ENCODE measurements around the gene LIMS4. TPM values are rescaled to one million over a fixed set of nuclear protein-coding genes. Genes with fewer than 3 reads are reported as not detected.
"Not testable (repeated sequence)": the region's sequence is repeated elsewhere in the genome, so short reads cannot be mapped to it uniquely, and the experiment has no call there.

Gene LIMS4
- total RNA-seq, 2 experiments from 2014 or later: 3.3 to 3.7 TPM

DNA sequence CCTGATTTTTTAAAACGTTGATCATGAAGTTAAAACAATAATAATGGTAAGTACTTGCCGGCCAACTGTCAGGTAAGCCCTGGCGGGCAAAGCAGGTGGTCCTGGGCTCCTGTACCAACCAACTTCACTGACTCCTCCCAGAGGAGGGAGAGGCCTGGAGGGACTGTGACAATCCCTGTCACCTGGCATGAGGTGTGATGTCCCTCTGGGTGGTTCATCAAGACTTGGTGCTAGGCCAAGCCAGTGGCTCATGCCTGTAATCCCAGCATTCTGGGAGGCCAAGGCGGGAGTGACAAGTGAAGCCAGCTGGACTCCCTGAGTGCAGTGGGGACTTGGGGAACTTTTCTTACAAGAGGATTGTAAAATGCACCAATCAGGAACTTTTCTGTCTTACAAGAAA, 48.2 kb downstream of the LIMS4 start:
- H3K9me3 Mint-ChIP-seq; POLR2A ChIA-PET; H3K36me3 Mint-ChIP-seq (ENCODE audit: low read depth); CTCF ChIA-PET; H3K27me3 Mint-ChIP-seq; H3K27ac Mint-ChIP-seq; H3K4me1 Mint-ChIP-seq; DNase-seq; H3K4me3 Mint-ChIP-seq: not testable (repeated sequence)

DNA sequence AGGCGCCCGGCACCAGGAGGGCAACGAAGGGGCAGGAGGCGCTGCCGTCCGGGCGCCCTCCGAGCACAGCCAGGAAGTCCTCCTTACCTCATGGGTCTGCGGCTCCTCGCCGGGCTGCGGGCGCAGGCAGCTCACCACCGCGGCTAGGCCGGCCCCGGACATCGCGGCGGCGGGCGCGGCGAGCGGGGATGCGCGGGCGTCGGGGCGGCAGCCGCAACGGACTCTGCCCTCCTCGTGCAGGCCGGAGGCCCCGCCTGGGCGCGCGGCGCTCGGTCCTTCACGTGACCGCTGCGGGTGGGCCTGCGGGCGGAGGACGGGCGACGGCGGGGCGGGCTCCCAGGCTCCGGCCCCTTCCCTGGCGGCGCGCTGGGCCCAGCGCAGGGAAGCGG, 49.0 kb downstream of the LIMS4 start:
- H3K27ac Mint-ChIP-seq; H3K9me3 Mint-ChIP-seq; H3K27me3 Mint-ChIP-seq; H3K4me1 Mint-ChIP-seq; H3K36me3 Mint-ChIP-seq (ENCODE audit: low read depth); CTCF ChIA-PET; POLR2A ChIA-PET; H3K4me3 Mint-ChIP-seq; DNase-seq: not testable (repeated sequence)

DNA sequence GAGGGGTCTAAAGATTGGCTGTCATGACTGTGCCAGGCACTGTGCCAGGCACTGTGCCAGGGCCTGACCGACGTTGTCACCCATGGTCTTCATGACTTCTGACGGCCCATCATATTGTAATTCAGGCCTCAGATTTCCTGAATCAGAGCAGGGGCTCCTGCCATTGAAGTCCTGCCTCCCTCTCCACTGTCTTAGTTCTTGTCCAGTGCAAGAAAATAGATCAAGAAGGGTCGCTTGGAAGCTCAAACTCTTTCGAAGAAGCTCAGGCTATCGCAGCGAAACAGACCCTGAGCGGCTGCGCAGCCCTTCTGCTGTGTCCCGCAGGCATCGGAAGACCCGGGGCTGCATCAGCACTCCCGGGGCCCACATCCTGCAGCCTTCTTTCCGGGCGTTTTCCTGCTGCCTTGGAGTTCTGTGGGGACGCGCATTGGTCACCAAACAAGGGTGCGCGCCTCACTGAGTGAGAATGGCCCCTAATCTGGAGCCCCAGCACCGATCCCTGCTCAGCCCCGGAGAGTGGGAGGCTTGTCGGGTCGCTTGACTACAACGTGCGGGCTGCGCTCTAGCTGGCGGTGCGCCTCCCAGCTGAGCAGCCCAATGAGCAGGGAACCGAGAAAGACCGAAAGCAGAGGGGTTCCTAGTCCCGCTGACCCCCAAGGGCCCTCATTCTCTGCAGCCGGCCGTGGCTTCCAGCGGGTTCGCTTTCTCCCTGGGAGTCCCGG, 49.6 kb downstream of the LIMS4 start:
- H3K4me1 Mint-ChIP-seq; CTCF ChIA-PET; H3K27me3 Mint-ChIP-seq; DNase-seq; H3K9me3 Mint-ChIP-seq; H3K27ac Mint-ChIP-seq; POLR2A ChIA-PET; H3K36me3 Mint-ChIP-seq (ENCODE audit: low read depth); H3K4me3 Mint-ChIP-seq: not testable (repeated sequence)

DNA sequence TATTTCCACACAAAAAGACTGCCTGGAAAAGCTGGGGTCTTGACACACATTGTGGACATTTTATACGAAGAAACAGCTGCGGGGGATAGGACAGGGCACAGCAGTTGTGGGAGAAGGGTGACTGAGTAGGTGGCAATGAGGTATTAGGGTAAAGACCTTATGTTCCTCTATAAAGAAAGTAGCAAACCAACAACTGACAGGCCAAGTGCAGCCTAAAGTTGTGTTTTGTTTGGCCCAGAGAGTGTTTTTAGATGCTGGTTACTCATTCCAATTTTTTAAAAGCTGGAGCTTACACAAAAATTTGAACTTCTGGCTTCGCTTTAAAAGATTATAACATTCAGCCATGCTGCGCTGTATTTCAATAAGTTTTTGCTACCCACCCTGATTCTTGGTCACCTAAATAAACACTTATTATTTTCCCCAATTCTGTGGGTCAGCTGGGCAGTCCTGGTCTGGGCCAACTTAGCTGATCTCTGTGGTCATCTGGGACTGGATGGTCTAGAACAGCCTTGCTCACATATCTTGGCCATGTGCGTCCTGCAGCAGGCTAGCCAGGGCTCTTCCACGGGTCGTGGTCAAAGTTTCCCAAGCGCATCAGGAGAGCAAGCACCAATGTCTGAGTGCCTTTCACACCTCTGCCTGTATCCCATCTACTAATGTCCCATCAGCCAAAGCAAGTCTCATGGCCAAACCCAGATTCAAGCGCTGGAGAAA, 51.8 kb downstream of the LIMS4 start:
- DNase-seq; H3K4me1 Mint-ChIP-seq; H3K27me3 Mint-ChIP-seq; CTCF ChIA-PET; H3K27ac Mint-ChIP-seq; H3K4me3 Mint-ChIP-seq; H3K9me3 Mint-ChIP-seq; H3K36me3 Mint-ChIP-seq (ENCODE audit: low read depth); POLR2A ChIA-PET: not testable (repeated sequence)

DNA sequence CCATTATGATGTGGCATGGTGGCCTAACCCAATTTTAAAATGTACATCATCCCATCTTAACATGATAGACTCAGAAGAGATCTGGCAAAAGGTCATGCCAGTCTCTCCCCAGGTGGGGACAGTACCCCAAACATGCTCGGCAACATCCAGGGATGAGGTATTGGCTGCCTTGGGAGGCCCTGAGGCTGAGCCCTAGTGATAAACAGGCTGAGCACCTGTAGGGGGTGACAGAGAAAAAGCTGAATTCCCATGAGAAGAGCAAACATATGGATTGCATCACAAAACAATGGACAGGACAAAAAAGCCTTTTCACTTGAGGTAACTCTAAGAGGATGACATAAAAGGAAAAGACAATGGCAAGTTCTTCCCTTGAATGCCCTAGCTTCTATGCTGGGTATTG, 65.5 kb downstream of the LIMS4 start:
- H3K9me3 Mint-ChIP-seq; H3K4me3 Mint-ChIP-seq; CTCF ChIA-PET; H3K4me1 Mint-ChIP-seq; H3K36me3 Mint-ChIP-seq (ENCODE audit: low read depth); H3K27ac Mint-ChIP-seq; H3K27me3 Mint-ChIP-seq; POLR2A ChIA-PET; DNase-seq: not testable (repeated sequence)

DNA sequence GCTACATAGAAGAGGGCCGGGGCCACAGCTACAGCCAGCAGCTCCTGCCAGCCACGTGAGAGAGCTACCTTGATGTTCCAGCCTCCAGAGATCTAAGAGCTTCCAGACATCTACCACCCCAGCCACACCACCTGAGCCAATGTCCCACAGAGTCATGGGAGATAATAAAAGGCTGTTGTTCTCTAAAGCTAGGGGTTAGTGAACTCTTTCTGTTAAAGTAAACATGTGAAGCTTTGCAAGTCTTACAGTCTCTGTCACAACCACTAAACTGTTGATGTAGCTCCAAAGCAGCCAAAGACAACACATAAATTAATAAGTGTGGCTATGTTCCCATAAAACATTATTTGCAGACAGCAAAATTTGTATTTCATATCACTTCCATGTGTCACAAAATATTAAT, 67.6 kb downstream of the LIMS4 start:
- H3K4me1 Mint-ChIP-seq; H3K27me3 Mint-ChIP-seq; DNase-seq; H3K36me3 Mint-ChIP-seq (ENCODE audit: low read depth); CTCF ChIA-PET; H3K27ac Mint-ChIP-seq; H3K9me3 Mint-ChIP-seq; H3K4me3 Mint-ChIP-seq; POLR2A ChIA-PET: not testable (repeated sequence)

DNA sequence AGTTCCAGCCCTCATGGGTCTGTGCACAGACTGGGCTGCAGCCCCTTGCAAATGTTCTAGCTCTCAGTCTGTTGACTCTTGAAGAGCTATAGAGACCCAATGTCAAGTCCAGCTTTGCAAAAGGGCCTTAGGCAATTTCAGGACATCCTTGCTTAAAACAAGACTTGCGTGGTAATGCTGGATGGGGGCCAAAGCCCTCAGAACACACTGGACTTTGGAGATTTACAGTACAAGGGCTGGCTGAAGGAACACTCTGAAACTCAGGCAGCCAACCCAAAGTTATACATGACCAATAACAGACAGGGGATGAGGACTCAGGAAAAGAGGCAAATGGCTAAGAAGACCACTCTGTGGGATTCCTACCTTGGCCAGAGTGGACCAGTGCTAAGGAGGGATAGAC, 68.4 kb downstream of the LIMS4 start:
- CTCF ChIA-PET; H3K27me3 Mint-ChIP-seq; H3K36me3 Mint-ChIP-seq (ENCODE audit: low read depth); H3K4me1 Mint-ChIP-seq; H3K4me3 Mint-ChIP-seq; H3K9me3 Mint-ChIP-seq; DNase-seq; H3K27ac Mint-ChIP-seq; POLR2A ChIA-PET: not testable (repeated sequence)

DNA sequence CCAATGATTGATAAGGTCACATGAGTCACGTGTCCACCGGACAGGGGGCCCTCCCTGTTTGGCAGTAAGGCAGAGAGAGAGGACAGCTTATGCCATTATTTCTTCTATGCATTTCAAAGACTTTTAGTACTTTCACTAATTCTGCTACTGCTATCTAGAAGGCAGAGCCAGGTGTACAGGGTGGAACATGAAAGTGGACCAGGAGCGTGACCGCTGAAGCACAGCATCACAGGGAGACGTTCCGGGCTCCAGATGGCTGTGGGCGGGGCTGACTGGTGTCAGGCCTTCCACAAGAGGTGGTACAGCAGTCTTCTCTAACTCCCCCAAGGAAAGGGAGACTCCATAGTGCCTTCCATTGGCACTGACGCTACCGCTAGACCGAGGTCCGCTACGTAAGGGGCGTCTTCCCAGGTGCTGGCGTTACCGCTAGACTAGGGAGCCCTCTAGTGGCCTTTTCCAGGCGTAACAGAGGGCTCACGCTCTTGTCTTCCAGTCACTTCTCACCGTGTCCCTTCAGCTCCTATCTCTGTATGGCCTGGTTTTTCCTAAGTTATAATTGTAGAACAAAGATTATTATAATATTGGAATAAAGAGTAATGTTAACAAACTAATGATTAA, 71.5 kb downstream of the LIMS4 start:
- H3K27ac Mint-ChIP-seq; CTCF ChIA-PET; H3K9me3 Mint-ChIP-seq; DNase-seq; H3K36me3 Mint-ChIP-seq (ENCODE audit: low read depth); H3K4me1 Mint-ChIP-seq; POLR2A ChIA-PET; H3K27me3 Mint-ChIP-seq; H3K4me3 Mint-ChIP-seq: not testable (repeated sequence)

DNA sequence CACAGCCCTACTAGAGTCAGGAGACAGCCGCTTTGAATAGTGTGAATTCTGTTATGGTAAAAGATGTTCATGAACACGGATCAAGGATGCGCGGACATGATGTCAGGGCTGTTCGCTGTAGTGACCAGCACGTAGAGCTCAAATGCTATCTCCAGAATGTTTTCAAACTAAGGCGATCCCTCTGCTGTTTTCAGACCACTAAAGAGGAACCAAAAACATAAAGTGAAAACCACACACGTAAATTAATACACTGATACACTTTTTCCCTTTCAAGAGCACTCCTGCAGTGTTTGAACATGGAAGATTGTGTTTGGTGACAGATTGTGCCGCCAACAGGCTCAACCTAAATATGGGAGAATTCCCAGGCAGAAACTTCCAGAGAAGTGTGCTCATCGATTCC, 73.2 kb downstream of the LIMS4 start:
- CTCF ChIA-PET; H3K9me3 Mint-ChIP-seq; DNase-seq; POLR2A ChIA-PET; H3K36me3 Mint-ChIP-seq (ENCODE audit: low read depth); H3K4me1 Mint-ChIP-seq; H3K4me3 Mint-ChIP-seq; H3K27me3 Mint-ChIP-seq; H3K27ac Mint-ChIP-seq: not testable (repeated sequence)

DNA sequence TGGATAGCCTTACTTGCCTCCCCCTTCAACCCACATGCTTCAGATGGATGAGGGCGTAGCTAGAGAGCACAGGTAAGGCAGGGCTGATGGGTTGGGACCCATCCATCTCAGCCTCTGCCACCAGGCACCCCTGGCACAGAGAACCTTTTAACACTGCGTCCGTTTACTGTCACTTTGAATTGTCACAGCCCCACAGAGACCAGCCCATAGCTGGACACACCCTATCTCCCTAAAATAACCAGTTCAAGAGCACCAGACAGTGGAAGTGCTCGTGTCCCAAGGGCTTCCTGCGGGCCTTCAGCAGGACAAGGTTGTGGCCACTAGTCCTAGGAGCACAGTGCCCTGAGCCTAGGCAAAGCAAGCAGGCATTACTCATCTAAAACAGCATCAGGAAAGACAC, 76.6 kb downstream of the LIMS4 start:
- DNase-seq; H3K27ac Mint-ChIP-seq; H3K4me3 Mint-ChIP-seq; H3K4me1 Mint-ChIP-seq; POLR2A ChIA-PET; CTCF ChIA-PET; H3K9me3 Mint-ChIP-seq; H3K27me3 Mint-ChIP-seq; H3K36me3 Mint-ChIP-seq (ENCODE audit: low read depth): not testable (repeated sequence)

Other genes with a start within 250 kb of the LIMS4 start
- 1 to 10 TPM; 6.1 to 7.8 TPM for gene RGPD6, start 104.4 kb upstream of the LIMS4 start, total RNA-seq
- 100 to 1,000 TPM; 114 to 120 TPM for gene BUB1, start 205.2 kb upstream of the LIMS4 start, total RNA-seq